OCI-LY7 (cell line): Measurements from ENCODE around the gene ANGPTL8.

ENCODE experiments used
- EZH2phosphoT487 ChIP-seq: fragments of 200-600 bp; sonication (generic); IDR thresholded peaks from 2 replicates; pipeline ENCODE4 v1.6.1; 2018; ENCODE audit warnings: low read depth, borderline replicate concordance, mild to moderate bottlenecking, mixed run types, antibody characterized with exemption, low read length, moderate library complexity, mixed read lengths
- TF ChIP-seq, protein P1 (sequence below): fragments of 200-600 bp; sonication (generic); conservative IDR thresholded peaks from 2 replicates; pipeline ENCODE4 v1.5.1; 2014; ENCODE audit warnings: mild to moderate bottlenecking, antibody characterized with exemption, low read length, moderate library complexity, mixed read lengths

DNA sequence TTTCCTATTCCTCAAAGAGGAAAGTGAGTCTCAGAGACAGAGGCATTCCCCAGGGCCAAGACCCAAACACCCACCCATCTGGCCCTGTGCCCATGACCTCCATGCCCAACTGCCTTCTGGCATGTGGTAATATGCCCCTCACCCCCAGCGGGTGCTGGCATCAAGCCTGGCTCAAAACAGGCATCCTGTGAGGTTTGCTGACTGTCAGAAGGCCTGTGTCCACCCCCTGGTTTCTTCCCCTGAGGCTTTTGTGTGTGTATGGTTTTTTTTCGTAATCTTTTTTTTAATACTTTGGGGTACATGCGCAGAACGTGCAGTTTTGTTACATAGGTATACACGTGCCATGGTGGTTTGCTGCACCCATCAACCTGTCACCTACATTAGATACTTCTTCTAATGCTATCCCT, 34.5 kb upstream of the ANGPTL8 start:
- TF ChIP-seq, protein P1, sequence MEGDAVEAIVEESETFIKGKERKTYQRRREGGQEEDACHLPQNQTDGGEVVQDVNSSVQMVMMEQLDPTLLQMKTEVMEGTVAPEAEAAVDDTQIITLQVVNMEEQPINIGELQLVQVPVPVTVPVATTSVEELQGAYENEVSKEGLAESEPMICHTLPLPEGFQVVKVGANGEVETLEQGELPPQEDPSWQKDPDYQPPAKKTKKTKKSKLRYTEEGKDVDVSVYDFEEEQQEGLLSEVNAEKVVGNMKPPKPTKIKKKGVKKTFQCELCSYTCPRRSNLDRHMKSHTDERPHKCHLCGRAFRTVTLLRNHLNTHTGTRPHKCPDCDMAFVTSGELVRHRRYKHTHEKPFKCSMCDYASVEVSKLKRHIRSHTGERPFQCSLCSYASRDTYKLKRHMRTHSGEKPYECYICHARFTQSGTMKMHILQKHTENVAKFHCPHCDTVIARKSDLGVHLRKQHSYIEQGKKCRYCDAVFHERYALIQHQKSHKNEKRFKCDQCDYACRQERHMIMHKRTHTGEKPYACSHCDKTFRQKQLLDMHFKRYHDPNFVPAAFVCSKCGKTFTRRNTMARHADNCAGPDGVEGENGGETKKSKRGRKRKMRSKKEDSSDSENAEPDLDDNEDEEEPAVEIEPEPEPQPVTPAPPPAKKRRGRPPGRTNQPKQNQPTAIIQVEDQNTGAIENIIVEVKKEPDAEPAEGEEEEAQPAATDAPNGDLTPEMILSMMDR: no peak
- no peak for TF ChIP-seq EZH2phosphoT487
